ENCODE results near the gene MYO1E.

Gene MYO1E

DNA sequence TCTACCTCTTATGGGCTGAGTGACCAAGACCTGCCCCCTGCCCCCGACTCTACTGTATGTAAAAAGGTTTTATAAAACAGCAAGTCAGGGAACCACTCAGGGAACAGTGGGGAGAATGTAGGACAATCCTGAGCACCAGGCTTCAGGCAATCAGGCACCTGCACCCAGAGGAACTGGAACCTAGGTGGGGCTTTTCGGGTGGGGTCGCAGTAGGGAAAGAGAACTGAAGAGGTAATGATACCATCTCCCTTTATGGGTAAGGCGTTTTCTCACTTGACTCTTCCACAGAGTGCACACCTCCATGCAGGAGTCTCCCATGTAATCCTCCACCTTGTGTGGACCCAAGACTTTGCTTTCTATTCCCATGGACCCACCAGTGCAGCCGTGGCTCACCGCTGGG is 45.8 kb downstream of the MYO1E start:
- peaks cover 45% of the 10 kb centered on the region for H3F3A ChIP-seq (ENCODE audit: insufficient read depth)
- no peak overlapping the region for H2AFZ ChIP-seq (ENCODE audit: low read depth, low read length, severe bottlenecking)
- no peak overlapping the region for H3K27ac ChIP-seq (ENCODE audit: low read depth, low read length)
- no peak overlapping the region for H3K4me3 ChIP-seq (ENCODE audit: insufficient read depth, low read length, poor library complexity, severe bottlenecking)
- TF ChIP-seq EZH2phosphoT487 (conservative IDR thresholded peaks at IDR 0.05; ENCODE audit: low read length) = no peak
- TF ChIP-seq, protein P1, sequence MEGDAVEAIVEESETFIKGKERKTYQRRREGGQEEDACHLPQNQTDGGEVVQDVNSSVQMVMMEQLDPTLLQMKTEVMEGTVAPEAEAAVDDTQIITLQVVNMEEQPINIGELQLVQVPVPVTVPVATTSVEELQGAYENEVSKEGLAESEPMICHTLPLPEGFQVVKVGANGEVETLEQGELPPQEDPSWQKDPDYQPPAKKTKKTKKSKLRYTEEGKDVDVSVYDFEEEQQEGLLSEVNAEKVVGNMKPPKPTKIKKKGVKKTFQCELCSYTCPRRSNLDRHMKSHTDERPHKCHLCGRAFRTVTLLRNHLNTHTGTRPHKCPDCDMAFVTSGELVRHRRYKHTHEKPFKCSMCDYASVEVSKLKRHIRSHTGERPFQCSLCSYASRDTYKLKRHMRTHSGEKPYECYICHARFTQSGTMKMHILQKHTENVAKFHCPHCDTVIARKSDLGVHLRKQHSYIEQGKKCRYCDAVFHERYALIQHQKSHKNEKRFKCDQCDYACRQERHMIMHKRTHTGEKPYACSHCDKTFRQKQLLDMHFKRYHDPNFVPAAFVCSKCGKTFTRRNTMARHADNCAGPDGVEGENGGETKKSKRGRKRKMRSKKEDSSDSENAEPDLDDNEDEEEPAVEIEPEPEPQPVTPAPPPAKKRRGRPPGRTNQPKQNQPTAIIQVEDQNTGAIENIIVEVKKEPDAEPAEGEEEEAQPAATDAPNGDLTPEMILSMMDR (IDR thresholded peaks at IDR 0.05; ENCODE audit: insufficient read depth, low read length, poor library complexity, severe bottlenecking) = no peak
- H3K36me3 ChIP-seq (ENCODE audit: low read length) = peaks cover 22% of the 10 kb centered on the region
- H3K27me3 ChIP-seq (ENCODE audit: low read length) = no peaks in the 10 kb centered on the region
- H4K20me1 ChIP-seq (ENCODE audit: low read depth, low read length) = peaks cover 50% of the 10 kb centered on the region
- no peaks in the 10 kb centered on the region for H3K9me2 ChIP-seq (replicated peaks; ENCODE audit: insufficient read depth, low read length)
- peaks cover 100% of the 10 kb centered on the region for H3K79me2 ChIP-seq (ENCODE audit: insufficient read depth, low read length)
- H3K9me3 ChIP-seq (ENCODE audit: insufficient read depth, low read length) = no peaks in the 10 kb centered on the region
- no peak overlapping the region for H3K4me2 ChIP-seq (ENCODE audit: low read depth, low read length, poor library complexity, severe bottlenecking)
- H3K9ac ChIP-seq (ENCODE audit: low read length) = no peak overlapping the region

DNA sequence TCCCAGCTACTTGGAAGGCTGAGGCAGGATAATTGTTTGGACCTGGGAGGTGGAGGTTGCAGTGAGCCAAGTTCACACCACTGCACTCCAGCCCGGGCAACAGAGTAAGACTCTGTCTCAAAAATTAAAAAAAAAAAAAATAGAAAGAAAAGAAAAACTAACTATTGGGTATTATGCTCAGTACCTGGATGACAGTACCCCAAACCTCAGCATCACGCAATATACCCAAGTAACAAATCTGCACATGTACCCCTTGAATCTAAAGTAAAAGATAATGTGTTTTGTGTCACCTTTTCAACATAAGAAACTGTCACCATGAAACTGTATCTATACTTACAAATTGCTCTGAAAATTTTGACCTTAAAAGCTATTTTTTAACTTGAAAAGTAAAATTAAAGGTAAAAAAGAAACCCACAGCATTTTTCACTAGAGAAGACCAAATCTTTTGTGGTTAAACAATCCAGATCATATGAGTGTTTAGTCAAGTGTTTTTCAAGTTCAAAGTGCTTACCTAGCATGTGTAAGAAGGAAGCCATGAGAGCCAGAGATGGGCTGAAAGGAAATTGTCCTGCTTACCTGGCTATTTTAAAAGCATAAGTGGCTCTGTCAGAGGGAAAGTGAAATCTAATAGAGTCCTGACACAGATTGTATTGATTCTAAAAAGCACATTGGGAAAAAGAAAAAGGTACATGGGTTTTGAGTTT is 50.5 kb downstream of the MYO1E start:
- Histone ChIP-seq H3K4me2 (ENCODE audit: low read depth, low read length, poor library complexity, severe bottlenecking) (no peak overlapping the region), H3K9me2 (replicated peaks; ENCODE audit: insufficient read depth, low read length) (no peaks in the 10 kb centered on the region), H3K27me3 (ENCODE audit: low read length) (no peaks in the 10 kb centered on the region), H3K79me2 (ENCODE audit: insufficient read depth, low read length) (peaks cover 100% of the 10 kb centered on the region), H2AFZ (ENCODE audit: low read depth, low read length, severe bottlenecking) (no peak overlapping the region), H3K36me3 (ENCODE audit: low read length) (peaks cover 11% of the 10 kb centered on the region), H4K20me1 (ENCODE audit: low read depth, low read length) (peaks cover 48% of the 10 kb centered on the region), H3K9me3 (ENCODE audit: insufficient read depth, low read length) (no peaks in the 10 kb centered on the region), H3K9ac (ENCODE audit: low read length) (no peak overlapping the region), H3K27ac (ENCODE audit: low read depth, low read length) (no peak overlapping the region), H3K4me3 (ENCODE audit: insufficient read depth, low read length, poor library complexity, severe bottlenecking) (no peak overlapping the region), H3F3A (ENCODE audit: insufficient read depth) (peaks cover 23% of the 10 kb centered on the region; the same call in 1 of the 2 replicates)
- TF ChIP-seq EZH2phosphoT487 (conservative IDR thresholded peaks at IDR 0.05; ENCODE audit: low read length) = no peak
- TF ChIP-seq, protein P1 (IDR thresholded peaks at IDR 0.05; ENCODE audit: insufficient read depth, low read length, poor library complexity, severe bottlenecking) = no peak

DNA sequence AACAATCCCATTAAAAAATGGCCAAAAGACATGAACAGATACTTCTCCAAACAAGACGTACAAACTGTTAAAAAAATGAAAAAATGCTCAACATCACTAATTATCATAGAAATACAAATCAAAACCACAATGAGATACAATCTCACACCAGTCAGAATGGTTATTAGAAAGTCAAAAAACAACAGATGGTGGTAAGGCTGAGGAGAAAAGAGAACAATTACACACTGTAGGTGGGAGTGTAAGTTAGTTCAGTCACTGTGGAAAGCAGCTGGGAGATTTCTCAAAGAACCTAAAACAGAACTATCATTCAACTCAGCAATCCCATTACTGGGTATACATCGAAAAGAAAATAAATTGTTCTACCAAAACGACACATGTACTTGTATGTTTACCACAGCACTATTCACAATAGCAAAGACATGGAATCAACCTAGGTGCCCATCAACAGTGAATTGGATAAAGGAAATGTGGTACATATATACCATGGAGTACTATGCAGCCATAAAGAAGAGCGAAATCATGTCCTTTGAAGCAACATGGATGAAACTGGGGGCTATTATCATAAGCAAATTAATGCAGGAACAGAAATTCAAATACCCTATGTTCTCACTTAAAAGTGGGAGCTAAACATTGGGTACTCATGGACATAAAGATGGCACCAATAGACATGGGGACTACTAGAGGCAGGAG is 51.5 kb downstream of the MYO1E start:
- peaks cover 19% of the 10 kb centered on the region; the same call in 1 of the 2 replicates for H3F3A ChIP-seq (ENCODE audit: insufficient read depth)
- TF ChIP-seq, protein P1 (IDR thresholded peaks at IDR 0.05; ENCODE audit: insufficient read depth, low read length, poor library complexity, severe bottlenecking) = no peak
- no peak for TF ChIP-seq EZH2phosphoT487 (conservative IDR thresholded peaks at IDR 0.05; ENCODE audit: low read length)
- peaks cover 100% of the 10 kb centered on the region for H3K79me2 ChIP-seq (ENCODE audit: insufficient read depth, low read length)
- H3K36me3 ChIP-seq (ENCODE audit: low read length) = peaks cover 13% of the 10 kb centered on the region
- no peaks in the 10 kb centered on the region for H3K27me3 ChIP-seq (ENCODE audit: low read length)
- no peak overlapping the region for H2AFZ ChIP-seq (ENCODE audit: low read depth, low read length, severe bottlenecking)
- no peak overlapping the region for H3K27ac ChIP-seq (ENCODE audit: low read depth, low read length)
- H3K9ac ChIP-seq (ENCODE audit: low read length) = no peak overlapping the region
- no peak overlapping the region for H3K4me3 ChIP-seq (ENCODE audit: insufficient read depth, low read length, poor library complexity, severe bottlenecking)
- no peaks in the 10 kb centered on the region for H3K9me2 ChIP-seq (replicated peaks; ENCODE audit: insufficient read depth, low read length)
- H4K20me1 ChIP-seq (ENCODE audit: low read depth, low read length) = peaks cover 54% of the 10 kb centered on the region
- H3K9me3 ChIP-seq (ENCODE audit: insufficient read depth, low read length) = no peaks in the 10 kb centered on the region
- H3K4me2 ChIP-seq (ENCODE audit: low read depth, low read length, poor library complexity, severe bottlenecking) = no peak overlapping the region
